Activated CD4-positive, CD25-positive, alpha-beta regulatory T cell treated with anti-CD3 and anti-CD28 coated beads, Interleukin-2, amount 50 U/mL, for 16 hours (primary cell): ENCODE measurements around the gene SGCD.

Experiments used
- DNase-seq: peaks from one replicate; pipeline ENCODE4 v3.0.0-alpha.2; 2020; ENCODE audit warnings: low read depth, low spot score

SGCD gene

DNA sequence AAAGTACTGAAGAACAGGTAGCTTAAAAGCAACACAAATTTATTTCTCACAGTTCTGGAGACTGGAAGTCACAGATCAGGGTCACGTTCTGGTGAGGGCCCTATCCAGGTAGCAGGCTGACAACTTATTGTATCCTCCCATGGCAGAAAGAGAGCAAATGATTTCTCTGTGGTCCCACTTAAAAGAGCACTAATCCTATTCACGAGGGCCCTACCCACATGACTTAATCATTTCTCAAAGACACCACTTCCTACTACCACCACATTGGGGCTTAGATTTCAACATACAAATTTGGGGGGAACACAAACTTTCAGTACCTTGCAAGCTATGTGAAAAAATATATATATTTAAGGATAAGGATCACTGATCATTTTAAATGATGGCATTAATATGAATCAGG lies 447.3 kb downstream of the SGCD start:
- DNase-seq, result no peak

DNA sequence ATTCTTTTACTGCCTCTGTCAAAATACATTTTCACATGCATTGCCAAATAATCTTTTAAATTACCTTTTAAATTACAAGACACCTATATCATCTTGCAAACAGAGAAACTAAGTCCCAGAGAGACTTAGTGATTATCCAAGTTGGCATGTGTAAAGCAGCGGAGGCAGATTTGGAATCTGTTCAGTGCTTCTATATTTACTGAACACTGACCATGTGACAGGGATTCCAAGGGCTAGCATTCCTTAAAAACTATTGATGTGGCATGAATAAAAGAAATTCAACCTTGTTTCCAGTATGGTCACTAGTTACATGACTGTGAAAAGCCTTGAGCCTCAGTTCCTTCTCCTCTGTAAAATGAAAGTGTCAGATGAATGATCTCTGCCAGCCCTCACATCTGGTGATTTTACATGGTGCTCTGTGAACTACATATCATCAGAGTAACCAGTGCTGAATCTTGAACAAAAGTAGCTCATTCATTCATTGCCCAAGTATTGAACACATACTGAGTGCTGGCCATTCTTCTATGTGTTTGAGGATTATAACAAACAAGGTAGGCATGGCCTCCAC lies 451.3 kb downstream of the SGCD start:
- no peak for DNase-seq

DNA sequence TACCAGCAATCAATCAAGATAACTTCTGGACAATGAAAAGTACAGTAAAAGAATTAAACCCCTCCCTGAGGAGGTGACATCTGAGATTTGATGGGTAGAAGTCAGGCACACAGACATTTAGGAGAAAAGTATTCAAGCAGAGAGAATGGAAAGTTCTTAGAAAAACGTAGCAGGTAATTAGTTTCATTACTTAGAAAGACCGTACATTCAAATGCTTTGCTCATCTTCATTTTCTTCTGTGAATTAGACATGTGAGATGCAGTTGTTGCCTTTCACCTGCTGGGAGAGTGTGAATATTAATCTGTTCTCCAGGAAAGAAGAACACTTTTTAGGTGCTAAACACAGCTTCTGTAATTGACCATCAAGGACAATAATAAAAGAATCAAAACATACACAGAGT lies 451.8 kb downstream of the SGCD start:
- no peak for DNase-seq

DNA sequence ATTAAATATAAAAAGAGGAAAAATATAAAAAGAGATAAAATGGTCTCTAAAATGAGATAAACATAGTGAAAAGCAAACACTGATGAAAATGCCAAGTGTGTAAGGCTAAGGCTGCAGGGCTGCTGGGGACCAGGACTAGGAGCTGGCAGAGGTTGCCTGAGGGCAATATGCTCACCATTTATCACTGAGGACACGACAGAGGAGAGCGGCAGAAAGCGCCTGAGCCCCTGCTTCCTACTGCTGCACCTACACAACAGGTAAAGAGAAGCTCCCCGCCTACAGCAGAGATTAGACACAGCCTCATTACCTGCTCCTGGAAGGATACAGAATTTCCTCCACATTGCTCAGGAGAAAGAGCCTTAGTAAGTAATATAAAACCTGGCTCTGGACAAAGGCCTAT lies 452.5 kb downstream of the SGCD start:
- DNase-seq, result no peak

DNA sequence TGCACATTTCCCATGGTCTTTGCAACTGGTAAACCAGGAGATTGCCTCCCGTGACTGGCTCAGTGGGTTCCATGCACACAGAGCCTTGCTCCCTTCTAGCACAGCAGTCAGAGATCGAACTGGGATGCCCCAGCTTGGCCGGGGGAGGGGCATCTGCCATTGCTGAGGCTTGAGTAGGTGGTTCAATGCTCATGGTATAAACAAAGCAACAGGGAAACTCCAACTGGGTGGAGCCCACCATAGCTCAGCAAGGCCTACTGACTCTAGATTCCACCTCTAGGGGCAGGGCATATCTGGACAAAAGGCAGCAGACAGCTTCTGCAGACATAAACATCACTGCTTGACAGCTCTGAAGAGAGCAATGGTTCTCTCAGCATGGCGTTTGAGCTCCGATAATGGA lies 456.1 kb downstream of the SGCD start:
- DNase-seq, result no peak

DNA sequence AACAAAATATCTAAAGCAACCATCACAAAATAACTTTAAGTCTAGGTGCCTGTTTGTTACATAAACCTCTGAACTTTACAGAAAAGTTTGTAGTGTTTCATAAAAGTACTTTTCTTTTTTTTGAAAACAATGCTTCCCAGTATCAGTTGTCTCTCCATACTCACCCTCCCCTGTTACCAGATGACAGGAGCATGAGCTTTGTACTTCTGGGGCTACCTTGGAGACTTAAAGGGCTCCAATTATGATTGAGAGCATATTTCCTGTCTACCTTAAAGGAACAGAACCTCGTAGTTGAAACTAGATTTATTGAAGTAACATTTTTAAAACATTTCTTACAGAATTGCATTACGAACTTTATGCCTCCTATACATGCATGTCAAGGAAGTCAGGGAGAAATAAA lies 467.7 kb downstream of the SGCD start:
- DNase-seq, result no peak

DNA sequence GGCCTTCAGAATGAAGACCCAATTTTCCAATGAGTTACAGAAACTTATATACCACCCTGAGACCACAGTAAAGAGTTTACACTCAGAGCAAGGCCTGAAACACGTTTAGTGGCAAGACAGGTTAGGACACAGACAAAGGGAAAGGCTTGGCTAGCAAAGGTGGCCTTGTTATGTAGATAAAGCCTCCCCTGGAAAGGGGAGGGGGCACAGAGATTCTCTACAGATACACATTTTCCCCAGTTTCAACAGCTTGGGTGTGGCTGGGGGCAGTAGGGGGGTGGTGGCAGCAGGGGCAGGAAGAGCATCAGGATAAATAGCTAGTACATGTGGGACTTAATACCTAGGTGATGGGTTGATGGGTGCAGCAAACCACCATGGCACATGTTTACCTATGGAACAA lies 471.2 kb downstream of the SGCD start:
- no peak for DNase-seq

DNA sequence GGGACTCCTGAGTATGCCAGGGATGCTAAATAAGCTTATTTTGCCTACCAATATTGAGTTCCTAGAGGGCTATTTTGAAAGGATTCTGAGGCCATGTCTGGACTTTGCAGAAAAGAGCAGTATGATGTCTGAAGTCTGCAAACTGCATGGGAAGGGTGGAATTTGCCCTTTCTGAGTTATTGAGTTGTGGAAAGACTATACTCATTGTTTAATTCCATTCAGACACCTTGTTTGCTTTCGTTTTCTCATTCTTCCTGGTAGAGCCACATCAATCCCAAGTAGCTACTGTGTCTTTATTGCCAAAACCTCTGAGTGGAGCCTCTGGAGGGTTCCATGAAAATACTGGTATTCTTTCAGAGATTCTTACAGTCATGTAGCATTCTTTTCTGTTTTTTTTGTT lies 472.2 kb downstream of the SGCD start:
- no peak for DNase-seq

DNA sequence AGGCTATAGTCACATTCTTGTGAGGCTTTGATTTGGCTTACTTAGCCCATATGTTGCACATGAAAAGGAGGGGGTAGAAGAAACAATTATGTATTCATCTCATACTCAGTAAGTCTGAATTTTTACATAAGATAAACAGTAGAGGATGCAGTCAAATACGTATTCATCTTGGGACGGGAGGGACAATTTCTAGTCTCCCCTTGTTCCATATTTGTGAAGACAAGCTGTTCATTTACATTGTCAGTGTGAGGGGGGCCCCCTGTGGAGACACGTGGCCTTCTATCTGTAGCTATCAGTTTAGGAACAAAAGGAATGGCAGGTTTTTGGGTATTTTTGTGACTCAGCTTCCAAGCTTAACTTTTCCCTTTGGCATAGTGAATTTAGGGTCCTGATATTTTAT lies 474.0 kb downstream of the SGCD start:
- no peak for DNase-seq

DNA sequence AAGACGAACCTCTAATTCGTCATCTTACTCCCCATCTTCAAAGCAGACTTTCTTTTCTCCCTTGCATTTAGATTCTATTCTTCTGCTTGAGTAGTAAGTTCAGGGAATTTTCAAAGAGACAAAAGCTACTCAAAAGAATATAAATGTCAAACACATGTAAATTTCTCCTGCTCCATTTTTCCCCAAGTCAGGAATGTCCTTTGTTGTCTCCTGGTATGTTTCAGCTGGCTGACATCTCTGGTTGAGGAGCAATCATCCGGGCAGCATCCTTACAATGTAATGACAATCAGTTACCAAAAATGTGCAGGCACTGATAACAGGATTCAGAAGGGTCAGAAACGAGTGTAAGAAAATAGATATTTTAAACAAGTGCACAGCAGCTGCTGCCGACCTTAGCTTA lies 475.5 kb downstream of the SGCD start:
- DNase-seq, result no peak

DNA sequence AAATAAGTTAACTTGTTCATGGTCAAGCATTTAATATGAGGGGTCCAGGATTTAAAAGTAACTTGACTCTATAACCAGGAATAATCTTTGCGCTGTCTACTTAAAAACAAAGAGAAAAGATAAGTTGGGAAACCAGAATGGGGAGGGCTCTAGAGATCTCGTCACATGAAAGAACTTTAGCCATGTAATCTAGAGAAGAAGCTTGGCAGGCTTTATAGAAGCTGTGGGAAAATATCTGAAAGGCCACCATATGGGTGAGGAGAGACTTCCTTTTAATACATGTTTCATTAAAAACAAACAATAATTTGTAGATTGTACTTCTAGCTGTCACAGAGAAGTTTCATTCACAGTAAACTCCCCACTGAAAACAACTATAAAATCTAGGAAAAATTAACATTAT lies 476.4 kb downstream of the SGCD start:
- no peak for DNase-seq

DNA sequence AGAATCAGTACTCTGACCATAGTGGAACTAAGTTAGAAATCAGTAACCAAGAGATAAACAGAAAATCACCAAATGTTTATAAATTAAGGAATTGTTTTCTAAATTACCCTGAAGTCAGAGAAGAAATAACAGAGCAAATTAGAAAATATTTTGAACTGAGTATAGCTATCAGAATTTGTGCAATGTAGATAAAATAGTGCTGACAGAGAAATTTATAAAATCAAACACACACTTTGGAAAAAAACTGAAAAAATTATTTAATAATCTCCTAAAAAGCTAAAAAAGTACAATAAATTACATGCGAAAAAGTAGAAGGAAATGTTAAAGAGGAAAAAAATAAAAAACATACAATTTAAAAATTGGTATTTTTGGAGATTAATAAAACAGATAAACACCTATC lies 486.0 kb downstream of the SGCD start:
- DNase-seq, result no peak

DNA sequence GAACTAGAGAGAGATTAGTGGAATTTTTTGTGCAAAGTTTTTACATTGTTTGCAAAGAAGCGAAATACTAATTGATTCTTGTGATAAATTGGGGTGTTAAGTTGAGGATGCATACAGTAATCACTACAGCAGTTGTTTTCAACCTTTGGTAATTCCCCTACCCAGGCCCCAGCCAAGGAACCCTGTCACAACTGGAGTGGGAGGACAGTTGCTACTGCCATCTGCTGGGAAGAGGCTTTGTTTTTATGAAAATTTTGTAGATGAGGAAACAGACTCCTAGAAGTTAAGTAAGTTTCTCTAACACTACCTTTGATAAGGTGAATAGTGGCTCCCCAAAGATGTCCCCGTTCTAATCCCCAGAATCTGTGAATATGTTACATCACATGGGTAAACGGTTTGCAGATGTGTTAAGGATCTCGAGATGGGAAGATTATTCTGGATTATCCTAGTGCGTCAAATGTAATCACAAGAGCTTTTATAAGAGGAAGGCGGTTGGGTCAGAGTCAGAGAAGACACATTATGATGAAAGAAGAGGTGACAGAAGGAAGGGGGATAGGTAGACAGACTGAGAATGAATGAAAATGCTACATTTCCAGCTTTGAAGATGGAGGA lies 489.1 kb downstream of the SGCD start:
- no peak for DNase-seq
